SK-N-MC (cell line): Measurements from ENCODE around the gene ETV6.

Source experiments
- EZH2 ChIP-seq: fragments of 200-600 bp; sonication (generic); IDR thresholded peaks from one replicate; pipeline ENCODE4 v1.6.1; 2017; ENCODE audit warnings: antibody characterized with exemption
- FOXP2 ChIP-seq: optimal IDR thresholded peaks from 2 replicates; pipeline ENCODE3; 2011; ENCODE audit warnings: mild to moderate bottlenecking, moderate library complexity; ENCODE audit not compliant: insufficient read depth; ENCODE audit errors: extremely low read length, control extremely low read depth
- POLR2AphosphoS5 ChIP-seq: IDR thresholded peaks from 2 replicates; pipeline ENCODE4 v1.6.1; 2012; ENCODE audit warnings: mild to moderate bottlenecking, low read depth, low read length, borderline replicate concordance

DNA sequence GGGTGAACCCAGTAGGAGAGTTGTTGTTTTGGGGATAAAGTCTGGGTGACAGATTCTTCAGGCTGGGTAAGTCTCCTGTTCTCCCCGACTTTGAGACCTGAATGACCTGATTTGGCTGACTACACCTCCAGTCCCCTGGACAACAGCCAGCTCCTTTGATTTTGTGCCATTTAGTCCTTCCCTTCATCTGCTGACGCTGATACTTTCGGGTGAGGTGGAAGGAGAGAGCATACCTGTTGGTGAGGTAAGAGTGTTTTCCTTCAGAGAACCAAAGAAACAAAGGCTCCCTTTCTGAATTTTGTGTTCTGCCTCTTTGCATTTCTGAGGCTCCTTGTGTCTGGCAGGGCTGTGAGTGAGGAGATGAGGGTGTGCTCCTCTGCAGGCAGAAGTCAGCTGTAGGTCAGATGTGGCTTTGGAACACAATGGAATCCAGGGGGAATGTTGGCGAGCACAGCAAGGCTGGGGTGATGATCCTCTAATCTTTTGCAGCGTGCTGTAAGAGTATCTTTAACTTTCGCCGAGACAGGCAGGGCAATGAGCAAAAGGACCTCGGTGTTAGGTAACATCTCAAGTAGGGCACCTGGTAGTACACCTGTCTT, 12.1 kb downstream of the ETV6 start:
- no peak for TF ChIP-seq POLR2AphosphoS5
- TF ChIP-seq EZH2, result no peak
- TF ChIP-seq FOXP2, result no peak
